Cardiac fibroblast (primary cell): ENCODE measurements around the gene RHEB.

ENCODE experiments used
- DNase-seq, 2 donors: peaks; one replicate each; pipeline versions ENCODE4 v3.0.0 to v3.0.0-alpha.2; 2010; ENCODE audit warnings: low read depth in 2 of 2
- H3K4me3 ChIP-seq, 2 donors: replicated peaks in 1 of 2; 1 replicate in 1 of 2; 2 replicates in 1 of 2; pipeline ENCODE4 v1.5.1; 2011; ENCODE audit warnings: low read depth in 2 of 2, low read length in 2 of 2, mild to moderate bottlenecking in 2 of 2, moderate library complexity in 1 of 2
- CTCF ChIP-seq: IDR thresholded peaks from one replicate; pipeline ENCODE4 v1.5.1; 2011; ENCODE audit warnings: low read depth, mild to moderate bottlenecking, low read length, inconsistent platforms

RHEB gene

GRCh38 chr7:151549083-151549482 lies 29.4 kb upstream of the RHEB start:
- no peak for TF ChIP-seq CTCF
- DNase-seq = no peak

DNA sequence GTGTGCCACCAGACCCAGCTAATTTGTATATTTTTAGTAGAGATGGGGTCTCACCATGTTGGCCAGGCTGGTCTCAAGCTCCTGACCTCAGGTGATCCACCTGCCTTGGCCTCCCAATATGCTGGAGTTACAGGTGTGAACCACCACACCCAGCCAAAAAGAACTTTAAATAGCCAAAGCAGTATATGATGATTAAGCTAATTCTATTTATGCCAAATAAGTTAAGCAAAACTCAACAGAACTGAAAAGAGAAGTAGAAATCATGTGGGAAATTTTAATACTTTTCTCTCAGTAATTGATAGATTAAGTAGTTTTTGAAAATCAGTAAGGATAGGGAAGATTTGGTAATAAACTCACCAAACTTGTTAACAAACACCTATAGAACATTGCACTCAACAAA lies 24.5 kb upstream of the RHEB start:
- no peak for TF ChIP-seq CTCF
- no peak for DNase-seq
- H3K4me3 ChIP-seq = no peak overlapping the region

More at GRCh38 chr7:151549083-151549482, 29.4 kb upstream of the RHEB start:
- no peak overlapping the region for H3K4me3 ChIP-seq

- H3K4me3 ChIP-seq = no peak overlapping the region
- no peak for DNase-seq
- TF ChIP-seq CTCF = no peak
Measured at GRCh38 chr7:151542606-151543130, 23.0 kb upstream of the RHEB start.

- no peak for TF ChIP-seq CTCF
- H3K4me3 ChIP-seq = no peak overlapping the region
- no peak for DNase-seq
Measured at GRCh38 chr7:151541709-151542499, 22.2 kb upstream of the RHEB start.

GRCh38 chr7:151540146-151540545 lies 20.5 kb upstream of the RHEB start:
- no peak for TF ChIP-seq CTCF
- no peak overlapping the region for H3K4me3 ChIP-seq
- DNase-seq = no peak

- no peak overlapping the region for H3K4me3 ChIP-seq
- no peak for TF ChIP-seq CTCF
- no peak for DNase-seq
Measured at GRCh38 chr7:151539088-151539671, 19.5 kb upstream of the RHEB start.
